Adipose tissue (tissue), 3 donors: ENCODE measurements around the gene GALNT15. TPM values are rescaled to one million over a fixed set of nuclear protein-coding genes. Genes with fewer than 3 reads are reported as not detected.
A peak's percentile ranks its signal among the peaks of the same experiment; 100 is the strongest.

Source experiments
- H3K27ac ChIP-seq: one replicate; pipeline ENCODE4 v1.5.1; 2013; ENCODE audit warnings: low read depth, low read length
- WGBS, 3 donors: extraction: QIAGEN DNeasy Blood & Tissue Kit; methylation state at CpG; one replicate each; pipeline ENCODE4 v1.1.7; 2013; 5-methylcytosine and 5-hydroxymethylcytosine counted together
- polyA plus RNA-seq, 3 donors: library from polyadenylated mRNA; stranded (reverse); fragments of 200-250 nt; gene quantifications; one replicate each; pipeline ENCODE4 v1.2.3, GENCODE V29; 2013
- donor health status: healthy with polysubstance abuse.
- donor health status: Bipolar disorder and iron deficiency.
- donor health status: healthy.

GALNT15 gene
- polyA plus RNA-seq, 3 donors, result 9.6 to 60.7 (median 48.2) TPM

- 80 to 88% (median 81%) methylated on average over 2 of the region's 2 CpGs for WGBS, 3 donors
Observed at GRCh38 chr3:16147220-16147994, 27.1 kb upstream of the GALNT15 start.

DNA sequence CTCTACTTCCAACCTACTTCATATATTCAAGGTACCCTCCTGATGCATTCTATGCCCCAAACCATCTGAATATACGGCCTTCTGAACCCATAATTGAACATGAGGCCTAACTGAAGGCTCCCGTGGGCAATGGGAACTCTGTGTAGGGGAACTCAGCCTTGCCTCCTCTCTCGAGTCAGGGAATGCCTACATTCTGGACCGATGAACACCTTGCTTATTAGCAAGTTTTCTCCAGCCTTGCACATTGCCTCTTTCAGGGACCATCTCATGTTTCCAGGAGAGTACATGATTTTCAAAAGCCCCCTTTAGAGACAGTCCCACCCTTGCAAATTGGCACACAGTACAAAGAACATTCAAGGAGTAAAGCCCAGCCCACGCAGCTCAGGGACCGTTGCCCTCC lies 26.3 kb upstream of the GALNT15 start:
- no peak overlapping the region for H3K27ac ChIP-seq
- WGBS, 3 donors, result 67 to 80% (median 77%) methylated on average over 6 of the region's 6 CpGs

More at GRCh38 chr3:16147220-16147994, 27.1 kb upstream of the GALNT15 start:
- H3K27ac ChIP-seq, result no peak overlapping the region

DNA sequence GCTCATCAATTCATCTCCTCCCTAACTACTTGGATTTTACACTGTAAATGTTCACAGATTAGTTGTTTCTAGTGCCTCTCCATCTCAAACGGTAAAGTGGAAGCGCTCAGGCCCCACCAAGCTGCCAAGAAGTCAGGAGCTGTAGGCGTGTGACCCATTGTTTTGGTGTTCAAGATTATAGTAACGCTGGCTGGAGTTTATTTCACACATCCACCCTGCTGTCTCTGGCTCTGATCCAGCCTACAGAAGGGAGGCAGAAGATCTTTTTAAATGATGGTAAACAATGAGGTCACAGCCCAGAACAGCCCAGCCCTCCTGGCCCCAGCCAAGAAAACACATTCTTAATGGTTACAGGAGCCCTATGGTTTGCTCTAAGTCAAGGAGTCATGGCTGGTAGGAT lies 25.7 kb upstream of the GALNT15 start:
- 28 to 59% (median 37%) methylated on average over 4 of the region's 4 CpGs for WGBS, 3 donors
- no peak overlapping the region for H3K27ac ChIP-seq

- H3K27ac ChIP-seq, result no peak overlapping the region
- 91 to 97% (median 96%) methylated on average over 1 of the region's 1 CpG for WGBS, 3 donors
Observed at GRCh38 chr3:16150285-16150684, 24.2 kb upstream of the GALNT15 start.

DNA sequence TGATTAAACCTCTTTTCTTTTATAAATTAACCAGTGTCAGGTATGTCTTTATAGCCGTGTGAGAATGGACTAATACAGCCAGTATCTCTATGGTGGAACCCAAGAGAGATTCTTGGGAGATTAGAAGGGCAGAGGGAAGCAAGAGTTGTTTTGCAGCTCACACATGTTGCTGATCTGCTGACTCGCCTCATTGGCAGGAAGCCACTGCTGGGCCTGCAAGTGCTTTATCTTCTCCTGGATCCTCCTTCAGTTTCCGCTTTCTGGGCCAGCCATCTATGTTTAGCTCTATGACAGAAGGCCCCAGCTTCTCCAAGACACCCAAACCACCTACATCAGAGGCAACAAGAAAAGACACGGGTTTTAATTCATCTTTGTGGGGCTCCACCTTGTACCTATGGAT lies 23.4 kb upstream of the GALNT15 start:
- H3K27ac ChIP-seq, result no peak overlapping the region
- 26 to 59% (median 37%) methylated on average over 4 of the region's 4 CpGs for WGBS, 3 donors

DNA sequence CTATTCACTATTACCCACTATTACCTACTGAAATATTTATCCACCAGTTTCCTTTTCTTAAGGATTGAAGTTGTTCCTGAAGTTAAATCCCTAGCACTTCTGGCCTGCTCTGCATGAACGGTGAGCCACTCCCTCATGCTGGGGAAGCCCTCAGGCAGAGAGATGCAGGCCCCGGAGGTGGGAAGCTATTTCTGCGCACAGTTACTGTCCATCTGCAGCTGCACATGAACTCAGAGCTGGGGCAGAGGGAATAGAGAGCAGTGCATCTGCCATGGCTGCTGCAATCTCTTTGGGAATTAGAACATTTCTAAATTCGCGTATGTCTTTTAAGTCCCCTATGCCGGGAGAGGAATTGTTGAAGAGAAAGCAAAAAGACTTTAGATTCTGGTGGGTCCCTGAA lies 6.3 kb upstream of the GALNT15 start:
- 87 to 90% (median 89%) methylated on average over 6 of the region's 6 CpGs for WGBS, 3 donors
- H3K27ac ChIP-seq, result no peak overlapping the region

GRCh38 chr3:16171009-16171408 lies 3.5 kb upstream of the GALNT15 start:
- 69 to 74% (median 73%) methylated on average over 2 of the region's 2 CpGs for WGBS, 3 donors
- no peak overlapping the region for H3K27ac ChIP-seq

DNA sequence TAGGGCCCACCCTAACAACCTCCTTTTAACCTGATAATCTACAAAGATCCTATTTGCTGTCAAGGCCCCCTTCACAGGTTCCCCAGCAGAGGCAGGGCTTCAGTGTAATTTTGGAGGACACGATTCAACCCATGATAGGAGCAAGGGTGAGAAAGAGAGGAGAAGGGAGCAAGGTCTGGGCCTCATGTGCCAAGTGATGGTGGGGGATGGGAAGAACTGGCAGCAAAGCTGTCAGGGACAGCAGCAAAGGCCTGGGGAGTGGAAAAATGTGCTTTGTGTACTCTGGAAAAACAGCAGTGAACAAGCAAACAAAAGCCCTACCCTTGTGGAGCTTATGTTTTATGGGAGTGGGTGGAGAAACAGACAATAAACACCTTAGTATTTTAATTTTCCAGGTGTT lies 2.7 kb upstream of the GALNT15 start:
- H3K27ac ChIP-seq, result no peak overlapping the region
- WGBS, 3 donors, result 84 to 90% (median 87%) methylated on average over 1 of the region's 1 CpG

DNA sequence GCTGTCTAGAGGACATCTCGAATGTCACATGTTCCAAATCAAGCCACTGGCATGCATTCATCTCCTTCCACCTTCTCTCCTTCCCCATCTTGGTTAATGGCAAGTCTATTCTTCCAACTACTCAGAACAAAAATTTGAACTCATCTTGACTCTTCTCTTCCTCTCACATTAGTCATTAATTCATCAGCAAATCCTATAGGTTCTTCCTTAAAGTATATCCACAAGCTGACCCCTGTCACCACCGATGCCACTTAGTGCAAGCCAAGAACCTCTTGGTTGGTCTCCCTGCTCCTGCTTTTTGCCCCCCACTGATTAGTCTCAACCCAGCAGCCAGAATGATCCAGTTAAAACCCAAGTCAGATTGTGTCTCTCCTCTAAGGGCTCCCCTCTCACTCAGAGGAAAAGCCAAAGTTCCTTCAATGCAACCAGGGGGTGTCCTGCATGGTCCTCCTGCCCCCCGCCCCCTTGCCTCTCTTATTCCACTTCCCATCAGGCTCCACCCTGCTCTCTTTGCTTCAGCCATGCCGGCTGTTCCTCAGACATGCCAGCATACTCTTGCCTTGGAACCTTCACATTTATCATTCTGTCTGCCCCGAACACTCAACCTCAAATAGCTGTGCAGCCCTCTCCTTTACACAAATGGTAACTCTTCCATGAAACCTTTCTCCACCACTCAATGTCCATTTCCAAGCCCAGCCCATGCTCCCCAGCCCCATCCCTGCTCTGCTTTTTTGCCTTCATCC lies 1.0 kb upstream of the GALNT15 start:
- no peak overlapping the region for H3K27ac ChIP-seq
- WGBS, 3 donors, result 70 to 85% (median 85%) methylated on average over 5 of the region's 5 CpGs

DNA sequence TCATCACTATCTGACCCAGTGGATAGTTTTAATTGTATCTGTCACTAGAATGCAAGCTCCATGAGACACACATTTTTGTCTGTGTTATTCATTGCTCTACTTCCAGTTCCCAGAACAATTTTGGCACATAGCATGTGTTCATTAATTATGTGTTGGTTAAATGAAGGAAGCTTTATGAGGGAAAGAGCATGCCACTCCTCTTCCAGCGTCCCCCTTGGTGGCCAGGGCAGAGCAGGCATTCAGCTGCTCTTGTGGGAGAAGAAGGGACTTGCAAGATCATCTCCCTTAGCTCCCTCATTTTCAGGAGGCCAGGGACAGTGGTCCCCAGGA lies 489 bp upstream of the GALNT15 start:
- 0 to 82% (median 20%) methylated on average over 1 of the region's 1 CpG for WGBS, 3 donors
- no peak overlapping the region for H3K27ac ChIP-seq

DNA sequence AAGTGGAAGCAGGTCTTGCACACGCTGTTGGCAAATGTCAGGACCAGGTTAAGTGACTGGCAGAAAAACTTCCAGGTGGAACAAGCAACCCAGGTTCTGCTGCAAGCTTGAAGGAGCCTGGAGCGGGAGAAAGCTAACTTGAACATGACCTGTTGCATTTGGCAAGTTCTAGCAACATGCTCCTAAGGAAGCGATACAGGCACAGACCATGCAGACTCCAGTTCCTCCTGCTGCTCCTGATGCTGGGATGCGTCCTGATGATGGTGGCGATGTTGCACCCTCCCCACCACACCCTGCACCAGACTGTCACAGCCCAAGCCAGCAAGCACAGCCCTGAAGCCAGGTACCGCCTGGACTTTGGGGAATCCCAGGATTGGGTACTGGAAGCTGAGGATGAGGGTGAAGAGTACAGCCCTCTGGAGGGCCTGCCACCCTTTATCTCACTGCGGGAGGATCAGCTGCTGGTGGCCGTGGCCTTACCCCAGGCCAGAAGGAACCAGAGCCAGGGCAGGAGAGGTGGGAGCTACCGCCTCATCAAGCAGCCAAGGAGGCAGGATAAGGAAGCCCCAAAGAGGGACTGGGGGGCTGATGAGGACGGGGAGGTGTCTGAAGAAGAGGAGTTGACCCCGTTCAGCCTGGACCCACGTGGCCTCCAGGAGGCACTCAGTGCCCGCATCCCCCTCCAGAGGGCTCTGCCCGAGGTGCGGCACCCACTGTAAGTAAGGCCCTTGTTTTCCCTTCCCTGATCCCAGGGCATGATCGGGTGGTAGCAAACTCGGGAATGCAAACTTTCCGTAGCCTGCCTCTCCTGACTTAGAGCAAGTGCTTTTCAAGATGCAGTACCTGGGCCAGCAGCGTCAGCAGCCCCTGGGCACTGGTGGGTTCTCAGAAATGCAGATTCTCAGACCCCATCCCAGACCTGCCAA lies 759 bp downstream of the GALNT15 start:
- 64 to 74% (median 70%) methylated on average over 19 of the region's 19 CpGs for WGBS, 3 donors
- peak overlapping the region; percentile 23 for H3K27ac ChIP-seq

- WGBS, 3 donors, result 63 to 65% (median 63%) methylated on average over 6 of the region's 6 CpGs
- H3K27ac ChIP-seq, result no peak overlapping the region
Observed at GRCh38 chr3:16176391-16177030, 2.0 kb downstream of the GALNT15 start.

DNA sequence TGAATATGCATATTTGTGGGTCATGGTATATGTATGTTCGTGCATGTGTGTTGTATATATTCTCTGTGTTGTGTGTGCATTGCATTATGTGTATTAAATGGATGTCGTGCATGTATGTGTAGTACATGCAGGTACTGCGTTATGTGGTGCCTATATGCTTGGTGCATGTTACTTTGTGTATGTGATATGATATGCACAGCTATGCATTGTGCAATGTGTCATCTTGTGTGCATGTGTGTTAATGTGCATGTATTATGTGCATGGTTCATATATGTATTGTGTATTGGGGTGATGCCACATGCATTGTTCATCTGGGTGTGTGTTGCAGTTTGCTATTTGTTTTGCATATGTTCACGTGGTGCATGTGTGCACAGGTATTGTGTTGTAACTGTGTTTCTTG lies 2.9 kb downstream of the GALNT15 start:
- 75 to 80% (median 76%) methylated on average over 4 of the region's 4 CpGs for WGBS, 3 donors
- H3K27ac ChIP-seq, result no peak overlapping the region

GRCh38 chr3:16177962-16178627 lies 3.6 kb downstream of the GALNT15 start:
- no peak overlapping the region for H3K27ac ChIP-seq

DNA sequence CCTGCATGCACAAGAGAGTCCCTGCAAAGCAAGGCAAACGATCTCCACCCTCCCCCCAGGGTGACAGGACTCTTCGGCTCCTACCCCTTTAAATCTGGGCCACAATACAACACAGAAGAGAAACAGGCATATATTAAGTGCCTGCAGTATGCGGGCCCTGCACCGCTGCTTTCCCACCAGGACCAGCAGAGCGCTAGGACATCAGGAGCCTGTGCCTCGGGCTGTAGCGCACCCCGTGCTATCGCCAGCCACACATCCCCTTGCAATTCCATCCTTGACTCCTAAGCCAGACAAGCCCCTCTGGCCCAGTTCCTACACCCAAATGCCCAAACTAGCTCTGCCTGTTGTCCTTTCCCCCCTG lies 4.1 kb downstream of the GALNT15 start:
- H3K27ac ChIP-seq, result no peak overlapping the region
- WGBS, 3 donors, result 60 to 72% (median 63%) methylated on average over 9 of the region's 9 CpGs

More at GRCh38 chr3:16177962-16178627, 3.6 kb downstream of the GALNT15 start:
- 19 to 23% (median 19%) methylated on average over 19 to 22 of the region's 22 CpGs for WGBS, 3 donors

DNA sequence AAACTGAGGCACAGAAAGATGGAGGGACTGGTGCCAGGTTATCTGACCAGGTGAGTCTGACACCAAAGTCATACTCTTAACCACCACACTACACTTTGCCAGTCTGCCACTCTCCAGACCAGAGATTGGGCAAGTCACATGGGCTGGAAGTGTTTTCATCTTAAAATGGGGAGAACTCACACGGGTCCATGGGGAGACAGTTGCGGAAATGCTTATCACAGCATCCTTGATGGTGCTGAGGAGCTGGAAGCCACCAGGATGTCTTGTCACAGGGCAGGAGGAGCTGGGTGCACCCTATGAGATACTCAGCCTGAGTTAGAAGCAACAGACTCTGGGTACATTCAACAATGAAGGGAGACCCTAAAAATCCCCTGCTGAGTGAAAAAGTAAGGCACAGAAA lies 4.8 kb downstream of the GALNT15 start:
- no peak overlapping the region for H3K27ac ChIP-seq
- WGBS, 3 donors, result 83 to 87% (median 84%) methylated on average over 2 of the region's 2 CpGs

GRCh38 chr3:16179771-16180736 lies 5.6 kb downstream of the GALNT15 start:
- WGBS, 3 donors, result 80 to 86% (median 81%) methylated on average over 15 of the region's 15 CpGs
- no peak overlapping the region for H3K27ac ChIP-seq
